Activated CD8-positive, alpha-beta memory T cell treated with anti-CD3 and anti-CD28 coated beads for 36 hours (primary cell): ENCODE data around the gene CCDC185. TPM values are rescaled to one million over a fixed set of nuclear protein-coding genes. Genes with fewer than 3 reads are reported as not detected.

ENCODE experiments used
- CTCF ChIA-PET: fragments of 350-600 bp; sonication (Branson Sonifier 250); formaldehyde crosslinking; loops from one replicate; lab custom pipeline; 2021; ENCODE audit warnings: antibody characterized with exemption; lab: Charles Lee
- POLR2A ChIA-PET: fragments of 350-600 bp; sonication (Branson Sonifier 250); formaldehyde crosslinking; loops from one replicate; lab custom pipeline; 2021; ENCODE audit warnings: antibody characterized with exemption; lab: Charles Lee
- total RNA-seq, 2 experiments: library from RNA; stranded (reverse); gene quantifications; one replicate each; pipeline ENCODE4 v1.2.3, GENCODE V29; 2021

CCDC185 gene
- total RNA-seq, 2 experiments from 2014 or later = not detected

DNA sequence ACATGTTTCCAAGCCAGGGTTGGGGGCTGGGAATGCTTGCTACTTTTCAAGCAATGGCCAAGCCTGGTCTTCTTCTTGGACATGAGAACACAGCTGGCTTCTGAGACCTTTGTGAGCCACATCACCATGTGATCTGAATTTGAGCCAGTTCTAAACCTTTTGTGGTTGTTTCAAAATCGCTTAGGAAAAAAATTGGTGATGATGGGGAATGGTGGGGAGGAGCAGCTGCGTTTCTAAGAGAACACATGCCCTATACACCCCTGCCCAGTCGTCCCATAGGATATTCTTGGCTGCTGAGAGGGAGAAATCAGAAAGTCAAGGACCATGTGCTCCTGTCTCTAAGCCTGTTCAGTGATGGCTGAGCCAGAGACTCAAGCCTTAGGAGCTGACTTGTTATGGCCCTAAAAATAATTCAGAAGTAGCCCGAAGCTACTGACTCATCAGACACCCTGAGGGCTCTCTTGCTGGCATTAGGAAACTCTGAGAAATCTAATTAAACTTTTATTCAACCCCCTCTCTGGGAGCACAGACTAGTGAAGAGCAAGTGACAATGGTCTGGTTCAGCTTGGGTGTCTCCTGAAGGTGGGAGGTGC, 30.5 kb downstream of the CCDC185 start:
- CTCF ChIA-PET = no interaction called here
- POLR2A ChIA-PET = no interaction called here

DNA sequence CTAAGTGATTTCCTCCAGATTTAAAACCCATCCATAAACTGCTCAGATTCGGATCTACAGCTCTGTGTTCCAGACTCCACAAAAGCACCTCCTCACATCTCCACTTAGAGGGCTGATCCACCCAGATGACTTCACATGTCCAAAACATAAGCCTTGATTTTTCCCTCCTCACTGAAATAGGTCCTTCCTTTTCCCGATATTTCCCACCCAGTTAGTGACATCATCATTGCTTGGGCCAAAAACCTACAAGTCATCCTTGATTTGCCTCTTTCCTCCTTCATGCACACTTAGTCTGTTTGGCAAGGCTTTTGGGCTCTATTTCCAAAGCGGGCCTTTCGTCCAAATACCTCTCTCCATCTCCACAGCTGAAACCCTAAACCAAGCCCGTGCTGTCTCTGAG, 32.3 kb downstream of the CCDC185 start:
- CTCF ChIA-PET = no interaction called here
- POLR2A ChIA-PET = no interaction called here

- ChIA-PET POLR2A (no interaction called here), CTCF (no interaction called here)
Measured at GRCh38 chr1:223426936-223427335, 33.7 kb downstream of the CCDC185 start.

GRCh38 chr1:223429313-223429731, 36.1 kb downstream of the CCDC185 start:
- ChIA-PET CTCF (no interaction called here), POLR2A (no interaction called here)

- ChIA-PET CTCF (no interaction called here), POLR2A (no interaction called here)
Measured at GRCh38 chr1:223429821-223430220, 36.6 kb downstream of the CCDC185 start.

DNA sequence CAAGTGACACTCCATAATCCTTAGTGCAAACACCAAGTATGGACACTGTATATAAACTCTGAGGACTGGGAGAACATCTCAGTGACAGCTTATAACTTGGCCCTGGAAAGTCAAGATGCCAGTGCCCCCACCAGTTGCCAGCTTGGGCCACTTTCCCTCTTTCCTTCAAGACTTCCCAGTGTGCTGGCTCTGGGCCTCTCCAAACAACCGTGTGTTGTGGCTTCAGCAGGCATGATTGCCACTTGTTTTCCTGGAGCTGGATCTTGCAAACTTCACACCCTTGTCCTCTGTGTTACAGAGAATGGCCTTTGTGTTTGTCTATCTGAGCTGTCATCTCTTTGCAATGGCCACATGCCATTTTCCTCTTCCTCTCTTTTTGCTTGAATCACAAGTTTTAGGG, 37.0 kb downstream of the CCDC185 start:
- ChIA-PET CTCF (no interaction called here), POLR2A (no interaction called here)

- ChIA-PET POLR2A (no interaction called here), CTCF (no interaction called here)
Measured at GRCh38 chr1:223437151-223437550, 43.9 kb downstream of the CCDC185 start.

GRCh38 chr1:223443397-223443796, 50.2 kb downstream of the CCDC185 start:
- CTCF ChIA-PET = no interaction called here
- POLR2A ChIA-PET = no interaction called here

DNA sequence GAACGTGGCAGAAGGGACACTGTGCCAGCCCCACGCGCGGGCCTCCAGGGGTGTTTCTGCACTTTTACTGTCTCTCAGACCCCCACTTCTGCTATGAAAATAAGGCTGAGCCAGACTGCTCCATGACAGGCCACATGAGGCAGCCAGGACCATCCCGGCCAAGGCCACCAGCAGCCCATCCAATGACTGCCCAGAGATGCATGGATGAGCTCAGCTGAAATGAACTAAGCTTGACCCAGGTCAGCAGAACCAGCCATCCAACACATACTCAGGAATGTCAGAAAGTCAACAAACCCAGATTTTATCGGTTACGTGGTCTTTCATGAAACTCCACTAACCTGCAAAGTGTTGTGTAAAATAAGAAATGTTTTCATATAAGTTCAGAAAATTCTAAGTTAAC, 51.2 kb downstream of the CCDC185 start:
- CTCF ChIA-PET = no interaction called here
- POLR2A ChIA-PET = no interaction called here

Other genes with a start within 250 kb of the CCDC185 start
- gene SUSD4, start 29.2 kb upstream of the CCDC185 start, total RNA-seq = not detected